DOHH2 (cell line): ENCODE data around the gene GADD45A.

Experiments used
- EZH2phosphoT487 ChIP-seq: fragments of 200-600 bp; sonication (generic); IDR thresholded peaks from 2 replicates; pipeline ENCODE4 v1.6.1; 2017; ENCODE audit warnings: borderline replicate concordance, mild to moderate bottlenecking, antibody characterized with exemption, low read length, moderate library complexity, mixed read lengths
- TF ChIP-seq, protein P1 (sequence below): fragments of 200-600 bp; sonication (generic); IDR thresholded peaks from one replicate; pipeline ENCODE4 v1.5.1; 2014; ENCODE audit warnings: antibody characterized with exemption, mild to moderate bottlenecking, low read depth, low read length; ENCODE audit not compliant: poor library complexity, severe bottlenecking

GRCh38 chr1:67719329-67720196, 34.6 kb downstream of the GADD45A start:
- TF ChIP-seq, protein P1, sequence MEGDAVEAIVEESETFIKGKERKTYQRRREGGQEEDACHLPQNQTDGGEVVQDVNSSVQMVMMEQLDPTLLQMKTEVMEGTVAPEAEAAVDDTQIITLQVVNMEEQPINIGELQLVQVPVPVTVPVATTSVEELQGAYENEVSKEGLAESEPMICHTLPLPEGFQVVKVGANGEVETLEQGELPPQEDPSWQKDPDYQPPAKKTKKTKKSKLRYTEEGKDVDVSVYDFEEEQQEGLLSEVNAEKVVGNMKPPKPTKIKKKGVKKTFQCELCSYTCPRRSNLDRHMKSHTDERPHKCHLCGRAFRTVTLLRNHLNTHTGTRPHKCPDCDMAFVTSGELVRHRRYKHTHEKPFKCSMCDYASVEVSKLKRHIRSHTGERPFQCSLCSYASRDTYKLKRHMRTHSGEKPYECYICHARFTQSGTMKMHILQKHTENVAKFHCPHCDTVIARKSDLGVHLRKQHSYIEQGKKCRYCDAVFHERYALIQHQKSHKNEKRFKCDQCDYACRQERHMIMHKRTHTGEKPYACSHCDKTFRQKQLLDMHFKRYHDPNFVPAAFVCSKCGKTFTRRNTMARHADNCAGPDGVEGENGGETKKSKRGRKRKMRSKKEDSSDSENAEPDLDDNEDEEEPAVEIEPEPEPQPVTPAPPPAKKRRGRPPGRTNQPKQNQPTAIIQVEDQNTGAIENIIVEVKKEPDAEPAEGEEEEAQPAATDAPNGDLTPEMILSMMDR = no peak
- TF ChIP-seq EZH2phosphoT487 = no peak
